GM21447 (cell line): ENCODE measurements around the gene PAPLN.

Experiments
- ATAC-seq: cut with Tn5 transposase; IDR thresholded peaks from one replicate; pipeline ENCODE4 v1.9.1; 2021; ENCODE audit not compliant: unreplicated experiment

The PAPLN gene

DNA sequence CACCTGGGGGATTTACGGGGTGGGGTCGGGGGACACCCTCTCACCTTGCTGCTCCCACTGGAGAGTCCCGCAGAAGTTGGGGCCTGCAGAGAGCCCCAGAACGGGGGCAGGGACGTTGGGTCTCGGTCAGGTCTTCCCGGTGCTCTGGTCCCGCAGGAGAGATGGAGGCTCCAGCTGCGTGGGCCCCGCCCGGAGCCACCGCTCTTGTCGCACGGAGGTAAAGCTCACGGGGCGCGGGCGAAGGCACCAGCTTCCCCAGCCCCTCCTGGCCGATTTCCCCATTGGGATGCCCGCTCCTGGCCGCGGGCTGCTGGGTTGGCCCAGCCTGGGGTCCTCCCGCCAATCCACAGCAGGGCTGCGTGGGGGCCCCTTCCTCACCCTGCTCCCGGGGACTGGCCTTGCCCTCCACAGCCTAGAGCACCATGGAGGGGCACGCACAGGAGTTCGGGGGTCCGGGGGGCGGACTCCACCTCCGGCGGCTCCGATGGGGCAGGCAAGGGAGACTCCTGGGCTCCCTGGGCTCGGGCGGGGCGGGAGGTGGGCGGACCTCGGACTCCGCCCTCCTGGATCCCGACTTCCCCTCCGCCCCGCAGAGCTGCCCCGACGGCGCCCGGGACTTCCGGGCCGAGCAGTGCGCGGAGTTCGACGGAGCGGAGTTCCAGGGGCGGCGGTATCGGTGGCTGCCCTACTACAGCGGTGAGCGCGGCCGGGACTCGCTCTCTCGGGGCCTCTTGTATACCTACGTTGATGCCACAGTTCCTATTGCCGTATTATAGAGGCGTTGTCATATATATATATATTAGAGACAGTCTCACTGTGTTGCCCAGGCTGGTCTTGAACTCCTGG is 8.4 kb downstream of the PAPLN start:
- no peak for ATAC-seq

DNA sequence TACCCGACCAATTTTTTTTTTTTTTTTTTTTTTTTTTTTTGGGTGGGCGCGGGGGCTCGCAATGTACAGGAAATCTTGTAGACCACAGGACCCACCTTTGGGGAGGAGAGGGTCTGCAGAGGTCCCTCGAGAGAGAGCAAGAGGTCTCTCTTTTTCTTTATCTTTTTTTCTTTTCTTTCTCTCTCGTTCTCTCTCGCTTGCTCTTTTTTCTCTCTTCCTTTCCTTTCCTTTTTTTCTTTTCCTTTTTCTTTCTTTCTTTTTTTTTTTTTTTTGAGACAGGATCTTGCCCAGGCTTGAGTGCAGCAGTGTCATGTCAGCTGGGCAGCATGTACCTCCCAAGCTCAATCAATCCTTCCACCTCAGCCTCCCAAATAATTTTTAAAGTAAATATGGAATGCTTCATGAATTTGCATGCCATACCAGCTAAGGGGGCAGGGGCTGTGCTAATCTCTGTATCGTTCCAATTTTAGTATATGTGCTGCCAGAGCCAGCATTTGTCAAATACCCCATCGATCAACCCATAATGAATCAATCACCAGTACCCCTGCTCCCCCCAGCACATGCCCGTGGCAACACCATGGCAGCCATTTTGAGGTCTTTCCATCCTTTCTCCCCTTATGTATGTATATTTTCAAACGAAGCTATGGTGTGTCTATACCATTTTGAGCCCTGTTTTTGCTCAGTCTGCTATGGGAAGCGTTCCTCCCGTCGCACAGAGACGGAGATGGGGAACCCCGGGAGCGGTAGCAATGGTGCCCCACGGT is 9.3 kb downstream of the PAPLN start:
- ATAC-seq, result no peak

DNA sequence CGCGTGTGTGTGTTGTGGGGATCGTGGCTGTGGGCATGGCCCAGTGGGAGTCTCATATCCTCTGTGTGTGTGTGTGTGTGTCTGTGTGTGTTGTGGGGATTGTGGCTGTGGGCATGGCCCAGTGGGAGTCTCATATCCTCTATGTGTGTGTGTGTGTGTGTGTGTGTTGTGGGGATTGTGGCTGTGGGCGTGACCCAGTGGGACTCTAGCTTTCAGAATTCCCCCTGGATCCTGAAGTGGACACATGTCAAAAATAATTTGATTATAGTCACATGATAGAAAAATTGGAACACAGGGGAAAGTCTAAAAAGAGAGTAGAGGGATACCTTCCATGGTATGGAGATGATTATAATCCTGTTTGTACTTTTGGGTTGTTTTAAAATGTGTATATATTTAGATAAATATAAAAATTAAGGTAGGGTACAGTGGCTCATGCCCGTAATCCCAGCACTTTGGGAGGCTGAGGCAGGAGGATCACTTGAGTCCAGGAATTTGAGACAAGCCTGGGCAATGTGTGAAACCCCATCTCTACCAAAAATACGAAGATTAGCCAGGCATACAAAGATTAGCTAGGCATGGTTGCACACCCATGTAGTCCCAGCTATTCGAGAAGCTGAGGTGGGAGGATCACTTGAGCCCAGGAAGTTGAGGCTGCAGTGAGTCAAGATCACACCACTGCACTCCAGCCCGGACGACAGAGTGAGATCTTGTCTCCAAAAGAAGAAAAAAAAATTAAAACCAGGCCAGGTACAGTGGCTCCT is 11.0 kb downstream of the PAPLN start:
- ATAC-seq, result no peak

DNA sequence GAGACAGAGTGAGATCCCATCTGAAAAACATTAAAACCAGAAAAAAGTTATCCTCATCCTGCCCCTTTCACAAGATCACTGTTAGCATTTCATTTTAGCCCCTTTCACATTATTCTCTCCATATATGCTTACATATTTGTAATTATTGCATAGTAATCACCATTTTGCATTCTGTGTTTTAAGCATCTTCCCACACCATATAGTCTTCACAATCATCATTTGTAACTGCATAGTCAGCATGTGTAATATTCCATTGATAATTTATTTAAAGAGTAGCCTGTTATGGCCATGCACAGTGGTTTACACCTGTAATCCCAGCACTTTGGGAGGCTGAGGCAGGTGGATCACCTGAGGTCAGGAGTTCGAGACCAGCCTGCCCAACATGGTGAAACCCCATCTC is 11.8 kb downstream of the PAPLN start:
- ATAC-seq, result no peak

DNA sequence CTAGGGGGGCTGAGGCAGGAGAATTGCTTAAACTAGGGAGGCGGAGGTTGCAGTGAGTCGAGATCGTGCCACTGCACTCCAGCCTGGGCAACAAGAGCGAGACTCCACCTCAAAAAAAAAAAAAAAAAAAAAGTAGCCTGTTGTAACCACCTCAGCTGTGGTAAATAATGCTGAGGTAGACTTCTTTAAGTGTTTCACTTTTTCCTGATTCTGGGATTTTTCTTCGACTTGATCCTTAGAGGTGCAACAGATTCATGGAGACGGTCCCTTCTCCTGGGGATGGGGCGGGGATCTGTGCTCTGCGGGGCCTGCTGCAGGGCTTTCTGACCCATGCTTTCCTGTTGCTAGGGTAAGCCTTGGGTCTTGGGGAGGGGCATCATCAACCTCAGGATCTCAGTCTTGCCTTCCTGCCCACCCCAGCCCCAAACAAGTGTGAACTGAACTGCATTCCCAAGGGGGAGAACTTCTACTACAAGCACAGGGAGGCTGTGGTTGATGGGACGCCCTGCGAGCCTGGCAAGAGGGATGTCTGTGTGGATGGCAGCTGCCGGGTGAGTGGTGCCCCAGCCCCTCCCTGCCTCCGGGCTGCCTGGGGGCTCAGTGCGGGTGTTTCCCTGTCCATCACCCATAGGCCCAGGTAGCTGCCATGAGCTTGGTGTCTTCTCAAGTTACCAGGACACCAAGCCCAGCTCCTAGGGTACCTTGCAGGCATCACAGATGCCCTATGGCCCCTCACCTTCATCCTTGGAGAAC is 12.4 kb downstream of the PAPLN start:
- ATAC-seq, result no peak

DNA sequence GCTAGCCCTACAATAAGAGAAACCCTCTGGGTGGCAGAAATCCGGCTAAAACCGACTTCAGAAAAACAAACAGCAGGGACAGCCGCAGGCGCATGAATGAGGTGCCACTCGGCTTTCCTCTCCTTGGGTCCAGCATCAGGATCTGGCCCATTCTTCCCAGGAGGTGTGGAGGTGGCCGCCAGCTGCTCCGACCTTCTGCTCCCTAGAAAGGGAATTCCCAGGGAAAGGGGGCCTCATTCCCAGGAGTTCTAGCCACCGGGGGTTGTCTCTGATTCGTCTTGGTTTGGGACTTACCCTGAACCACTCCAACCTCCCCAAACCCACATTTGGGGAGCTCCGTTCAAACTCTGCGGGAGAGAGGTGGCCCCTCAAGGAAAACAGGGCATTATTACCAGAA is 13.0 kb downstream of the PAPLN start:
- ATAC-seq, result no peak

DNA sequence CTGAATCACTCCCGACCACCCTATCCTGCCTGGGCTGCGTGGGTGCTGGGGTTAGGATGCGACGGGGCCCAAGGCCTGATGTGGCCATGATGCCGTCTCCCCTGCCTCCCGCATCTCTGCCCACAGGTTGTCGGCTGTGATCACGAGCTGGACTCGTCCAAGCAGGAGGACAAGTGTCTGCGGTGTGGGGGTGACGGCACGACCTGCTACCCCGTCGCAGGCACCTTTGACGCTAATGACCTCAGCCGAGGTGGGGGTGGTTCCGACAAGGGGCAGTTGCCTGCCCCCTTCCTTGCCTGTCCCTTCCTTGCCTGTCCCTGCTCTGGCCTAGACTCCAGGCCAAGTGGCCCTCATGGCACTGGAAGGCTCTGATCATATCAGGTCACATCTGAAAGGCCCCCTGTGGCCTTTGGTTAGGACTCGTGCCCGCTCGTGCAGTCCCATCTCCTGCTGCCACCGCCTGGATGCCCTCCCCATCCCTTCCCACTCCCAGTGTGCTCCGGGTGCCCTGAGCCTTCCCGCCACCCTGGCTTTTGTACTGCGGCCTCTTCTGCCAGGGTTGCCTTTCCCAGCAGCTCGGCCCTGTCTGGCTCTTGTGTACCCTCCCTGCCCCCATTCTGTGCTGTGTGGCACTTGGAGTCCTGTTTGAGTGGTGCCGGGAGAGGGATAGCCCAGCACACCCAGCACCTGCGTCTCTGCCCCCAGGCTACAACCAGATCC is 13.6 kb downstream of the PAPLN start:
- no peak for ATAC-seq

DNA sequence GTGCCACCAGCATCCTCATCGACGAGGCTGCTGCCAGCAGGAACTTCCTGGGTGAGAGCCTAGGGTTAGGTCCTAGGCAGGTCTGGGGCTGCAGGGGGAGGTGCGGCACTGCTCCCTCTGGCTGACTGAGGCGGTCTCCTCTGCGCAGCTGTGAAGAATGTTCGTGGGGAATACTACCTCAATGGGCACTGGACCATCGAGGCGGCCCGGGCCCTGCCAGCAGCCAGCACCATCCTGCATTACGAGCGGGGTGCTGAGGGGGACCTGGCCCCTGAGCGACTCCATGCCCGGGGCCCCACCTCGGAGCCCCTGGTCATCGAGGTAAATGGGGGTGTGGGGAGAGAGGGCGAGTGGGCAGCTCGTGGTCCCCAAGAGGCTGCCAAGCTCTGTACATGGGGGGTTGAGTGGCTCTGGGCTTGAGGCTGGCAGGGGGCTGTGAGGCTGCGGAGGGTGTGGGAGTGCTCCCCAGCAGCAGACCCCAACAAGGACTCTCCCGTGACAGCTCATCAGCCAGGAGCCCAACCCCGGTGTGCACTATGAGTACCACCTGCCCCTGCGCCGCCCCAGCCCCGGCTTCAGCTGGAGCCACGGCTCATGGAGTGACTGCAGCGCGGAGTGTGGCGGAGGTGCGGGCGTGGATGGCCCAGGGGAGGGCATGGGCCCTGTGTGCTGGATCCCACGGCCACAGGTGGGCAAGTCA is 14.4 kb downstream of the PAPLN start:
- no peak for ATAC-seq

DNA sequence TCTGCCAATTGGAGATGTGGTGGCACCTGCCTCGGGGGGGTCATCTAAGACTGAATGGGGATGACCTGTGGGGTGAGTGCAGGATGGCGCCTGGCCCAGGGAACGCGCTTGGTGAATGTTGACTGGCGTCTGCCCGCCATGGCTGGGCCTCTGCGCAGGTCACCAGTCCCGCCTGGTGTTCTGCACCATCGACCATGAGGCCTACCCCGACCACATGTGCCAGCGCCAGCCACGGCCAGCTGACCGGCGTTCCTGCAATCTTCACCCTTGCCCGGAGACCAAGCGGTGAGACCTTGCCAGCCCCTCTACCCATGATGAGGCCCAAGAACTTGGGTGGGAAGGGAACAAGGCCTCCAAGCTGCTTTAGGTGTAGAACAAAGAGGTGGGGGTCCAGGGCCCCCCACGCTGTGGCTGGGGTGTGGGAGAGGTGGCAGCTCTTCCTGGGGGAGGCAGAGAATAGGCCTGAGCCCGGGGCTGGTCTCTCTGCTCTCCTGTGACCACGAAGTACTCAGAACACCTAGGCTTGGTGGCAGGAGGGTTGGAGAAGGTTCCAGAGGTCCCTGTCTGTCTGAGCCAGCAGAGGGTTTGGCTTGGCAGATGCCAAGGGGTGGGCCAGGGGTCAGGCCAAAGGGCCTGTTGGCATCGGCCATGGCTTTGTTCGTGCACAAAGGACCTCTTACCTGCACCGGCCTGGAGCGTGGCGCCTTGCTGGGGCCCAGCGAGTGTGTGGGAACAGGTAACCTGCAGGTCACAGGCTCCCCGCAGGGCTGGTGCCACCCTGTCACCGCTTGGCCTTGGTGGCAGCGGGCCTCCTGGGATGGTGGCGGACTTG is 15.4 kb downstream of the PAPLN start:
- no peak for ATAC-seq

DNA sequence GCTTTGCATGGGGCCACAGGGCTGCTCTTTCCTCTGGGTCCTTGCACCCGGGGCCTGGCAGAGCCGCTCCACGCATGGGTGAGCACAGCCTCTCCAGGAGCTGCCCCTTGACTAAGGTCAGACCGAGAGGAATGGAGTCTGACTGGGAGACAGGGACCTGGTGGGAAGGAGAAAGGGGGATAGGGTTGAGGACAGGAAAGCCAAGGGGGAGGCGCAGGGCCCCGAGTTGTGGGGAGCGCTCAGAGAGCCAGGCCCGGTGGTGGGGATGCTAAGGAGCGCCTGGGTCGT is 16.0 kb downstream of the PAPLN start:
- no peak for ATAC-seq

DNA sequence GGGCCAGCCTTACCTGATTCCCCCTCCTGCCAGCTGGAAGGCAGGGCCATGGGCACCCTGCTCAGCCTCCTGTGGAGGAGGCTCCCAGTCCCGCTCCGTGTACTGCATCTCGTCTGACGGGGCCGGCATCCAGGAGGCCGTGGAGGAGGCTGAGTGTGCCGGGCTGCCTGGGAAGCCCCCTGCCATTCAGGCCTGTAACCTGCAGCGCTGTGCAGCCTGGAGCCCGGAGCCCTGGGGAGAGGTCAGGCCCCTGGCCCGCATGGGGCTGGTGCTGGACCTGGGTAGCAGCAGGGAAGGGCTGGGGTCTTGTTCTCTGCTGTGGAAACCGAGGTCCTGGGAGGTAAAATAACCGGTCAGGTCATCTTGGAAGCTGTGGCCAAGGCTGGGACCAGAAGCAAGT is 16.4 kb downstream of the PAPLN start:
- no peak for ATAC-seq

DNA sequence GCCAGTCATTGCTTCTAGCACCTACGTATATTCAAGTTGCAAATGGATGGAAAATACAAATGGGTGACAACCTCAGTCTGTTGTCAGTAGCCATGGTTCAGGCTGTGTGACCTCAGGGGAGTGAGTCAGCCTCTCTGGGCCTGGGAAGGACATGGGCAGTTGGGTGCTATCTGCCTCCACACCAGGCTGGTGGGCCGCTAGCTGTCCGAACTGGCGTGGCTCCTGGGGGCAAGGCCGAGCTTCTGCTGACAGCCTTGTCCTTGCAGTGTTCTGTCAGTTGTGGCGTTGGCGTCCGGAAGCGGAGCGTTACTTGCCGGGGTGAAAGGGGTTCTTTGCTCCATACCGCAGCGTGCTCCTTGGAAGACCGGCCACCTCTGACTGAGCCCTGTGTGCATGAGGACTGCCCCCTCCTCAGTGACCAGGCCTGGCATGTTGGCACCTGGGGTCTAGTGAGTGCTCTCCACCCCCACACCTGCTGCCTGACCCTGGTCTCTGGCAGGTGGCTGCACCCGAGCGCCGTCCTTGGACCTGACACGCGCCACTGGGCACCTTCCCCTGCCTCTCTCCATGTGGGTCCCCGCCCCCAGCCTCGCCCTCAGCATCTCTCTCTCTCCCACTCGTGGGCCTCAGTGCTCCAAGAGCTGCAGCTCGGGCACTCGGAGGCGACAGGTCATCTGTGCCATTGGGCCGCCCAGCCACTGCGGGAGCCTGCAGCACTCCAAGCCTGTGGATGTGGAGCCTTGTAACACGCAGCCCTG is 17.1 kb downstream of the PAPLN start:
- no peak for ATAC-seq

DNA sequence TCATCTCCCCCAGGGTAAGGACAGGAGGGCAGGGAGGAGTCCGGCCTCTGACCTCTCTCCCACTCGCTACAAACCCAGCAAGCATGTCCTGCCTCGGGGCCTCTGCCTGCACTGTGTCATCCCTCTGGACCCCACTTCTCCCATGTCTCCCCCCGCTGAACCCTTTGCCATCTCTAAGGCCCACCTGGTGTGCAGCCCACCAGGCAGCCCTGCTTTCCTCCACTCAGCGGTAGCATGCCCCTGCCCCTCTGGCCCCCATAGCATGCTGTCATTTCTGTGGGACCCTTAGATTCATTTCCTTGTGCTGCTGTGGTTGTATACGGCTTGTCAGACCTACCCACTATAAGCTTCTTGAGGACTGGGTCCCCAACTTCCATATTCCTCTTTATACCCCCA is 17.7 kb downstream of the PAPLN start:
- ATAC-seq, result no peak

DNA sequence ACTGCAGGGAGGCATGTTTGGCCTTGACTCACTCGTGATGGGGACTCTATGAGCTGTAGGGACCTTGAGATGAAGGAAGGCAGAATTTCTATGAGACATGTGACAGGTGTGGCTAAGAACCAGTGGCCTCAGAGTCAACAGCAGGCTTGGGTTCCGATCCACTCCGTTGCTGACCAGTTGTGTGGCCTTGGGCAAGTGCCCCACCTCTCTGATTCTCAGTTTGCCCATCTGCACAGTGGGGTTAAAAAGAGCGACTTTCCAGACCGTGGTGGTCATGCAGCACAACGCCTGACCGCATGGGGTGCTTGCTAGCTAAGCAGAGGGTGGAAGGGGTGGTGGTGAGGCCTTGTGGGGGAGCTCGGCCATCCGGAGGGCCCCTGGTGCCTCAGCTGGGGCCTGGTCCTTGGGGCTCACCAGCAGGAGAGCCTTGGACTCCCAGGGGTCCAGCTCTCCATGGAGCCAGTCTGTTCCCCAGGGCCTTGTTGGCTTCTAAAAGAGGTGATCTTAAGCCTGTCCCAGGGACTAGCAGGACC is 18.5 kb downstream of the PAPLN start:
- no peak for ATAC-seq

DNA sequence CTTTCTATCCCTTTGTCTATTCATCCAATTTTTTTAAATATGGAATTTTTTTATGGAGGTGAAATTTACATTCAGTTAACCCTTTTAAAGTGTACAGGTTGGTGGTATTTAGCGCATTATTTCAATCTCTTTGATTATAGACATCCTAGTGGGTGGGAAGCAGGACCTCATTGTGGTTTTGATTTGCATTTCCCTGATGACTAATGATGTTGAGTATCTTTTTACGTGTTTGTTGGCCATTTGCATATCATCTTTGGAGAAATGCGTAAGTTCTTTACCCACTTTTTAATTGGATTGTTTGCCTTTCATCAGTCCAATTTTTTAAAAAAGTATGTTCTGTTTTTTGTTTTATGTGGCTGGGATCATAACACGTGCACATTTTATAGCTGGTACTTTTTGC is 20.8 kb downstream of the PAPLN start:
- ATAC-seq, result no peak

DNA sequence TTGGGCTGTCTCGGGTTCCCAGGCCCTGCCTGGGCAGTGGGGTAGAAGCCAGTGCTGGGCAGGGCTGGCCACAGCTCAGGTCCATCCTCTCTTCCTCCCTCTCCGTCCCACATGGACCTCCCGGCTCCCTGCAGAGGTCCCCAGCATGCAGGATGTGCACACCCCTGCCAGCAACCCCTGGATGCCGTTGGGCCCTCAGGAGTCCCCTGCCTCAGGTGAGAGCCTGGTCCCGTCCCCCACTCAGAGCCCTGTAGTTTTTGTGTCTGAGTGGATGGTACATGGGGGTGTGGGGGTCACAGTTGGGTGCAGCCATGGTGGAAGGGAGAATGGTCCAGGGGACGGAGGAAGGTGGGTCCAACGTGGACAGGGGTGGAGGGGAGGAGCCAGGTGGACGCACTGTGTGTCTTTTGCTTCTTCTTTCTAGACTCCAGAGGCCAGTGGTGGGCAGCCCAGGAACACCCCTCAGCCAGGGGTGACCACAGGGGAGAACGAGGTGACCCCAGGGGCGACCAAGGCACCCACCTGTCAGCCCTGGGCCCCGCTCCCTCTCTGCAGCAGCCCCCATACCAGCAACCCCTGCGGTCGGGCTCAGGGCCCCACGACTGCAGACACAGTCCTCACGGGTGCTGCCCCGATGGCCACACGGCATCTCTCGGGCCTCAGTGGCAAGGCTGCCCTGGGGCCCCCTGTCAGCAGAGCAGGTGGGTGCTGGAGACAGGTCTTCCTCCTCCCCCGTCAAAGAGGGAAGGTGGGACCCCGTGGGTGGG is 21.7 kb downstream of the PAPLN start:
- ATAC-seq, result no peak

DNA sequence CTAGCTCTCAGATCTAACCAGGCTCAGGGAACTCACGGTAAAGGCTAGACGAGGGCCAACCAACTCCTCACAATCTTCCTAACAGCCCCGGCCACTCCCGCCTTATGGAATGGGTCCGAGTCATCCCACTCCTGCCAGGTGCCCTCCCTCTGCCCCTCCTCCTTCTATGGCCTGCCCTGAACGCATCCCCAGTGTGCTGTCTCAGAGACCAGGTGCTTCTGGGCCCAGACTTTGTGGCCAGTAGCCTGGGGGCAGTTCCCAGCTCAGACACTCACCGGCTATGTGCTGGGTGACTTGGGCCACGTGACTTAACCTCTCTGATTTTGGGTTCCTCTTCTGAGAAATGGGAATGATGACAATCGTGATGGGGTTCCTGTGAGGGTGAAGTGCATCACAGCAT is 22.5 kb downstream of the PAPLN start:
- no peak for ATAC-seq
